Stimulated activated memory B cell treated with anti-CD40 and anti-IgM and Interleukin-4, amounts not matched to agents 10 μg/mL and 1 μg/mL and 100 μg/mL, for 72 hours (primary cell): ENCODE data around the gene ARHGAP25.

Experiments used
- ATAC-seq: fragments of 150-1000 bp; cut with Tn5 transposase; 2 replicates; pipeline ENCODE4 v1.10.0; 2021
- H3K27ac Mint-ChIP-seq: one replicate; pipeline ENCODE4 v1.8.0; 2022; ENCODE audit warnings: mild to moderate bottlenecking, mixed read lengths
- H3K27me3 Mint-ChIP-seq: one replicate; pipeline ENCODE4 v1.8.0; 2022; ENCODE audit warnings: mixed read lengths
- H3K36me3 Mint-ChIP-seq: one replicate; pipeline ENCODE4 v1.8.0; 2022; ENCODE audit warnings: mixed read lengths
- H3K4me1 Mint-ChIP-seq: one replicate; pipeline ENCODE4 v1.8.0; 2022; ENCODE audit warnings: mixed read lengths
- H3K4me3 Mint-ChIP-seq: one replicate; pipeline ENCODE4 v1.8.0; 2022; ENCODE audit warnings: mild to moderate bottlenecking, moderate library complexity, mixed read lengths
- H3K9me3 Mint-ChIP-seq: one replicate; pipeline ENCODE4 v1.8.0; 2022; ENCODE audit warnings: mixed read lengths

The ARHGAP25 gene

GRCh38 chr2:68831686-68832232 lies 97.1 kb downstream of the ARHGAP25 start:
- H3K4me3 Mint-ChIP-seq: peak overlapping the region; percentile 48
- no peak for ATAC-seq
- peaks cover 79% of the 10 kb centered on the region for H3K4me1 Mint-ChIP-seq
- no peaks in the 10 kb centered on the region for H3K9me3 Mint-ChIP-seq
- H3K27me3 Mint-ChIP-seq: no peaks in the 10 kb centered on the region
- peak overlapping the region; percentile 95 for H3K27ac Mint-ChIP-seq
- peaks cover 11% of the 10 kb centered on the region for H3K36me3 Mint-ChIP-seq

DNA sequence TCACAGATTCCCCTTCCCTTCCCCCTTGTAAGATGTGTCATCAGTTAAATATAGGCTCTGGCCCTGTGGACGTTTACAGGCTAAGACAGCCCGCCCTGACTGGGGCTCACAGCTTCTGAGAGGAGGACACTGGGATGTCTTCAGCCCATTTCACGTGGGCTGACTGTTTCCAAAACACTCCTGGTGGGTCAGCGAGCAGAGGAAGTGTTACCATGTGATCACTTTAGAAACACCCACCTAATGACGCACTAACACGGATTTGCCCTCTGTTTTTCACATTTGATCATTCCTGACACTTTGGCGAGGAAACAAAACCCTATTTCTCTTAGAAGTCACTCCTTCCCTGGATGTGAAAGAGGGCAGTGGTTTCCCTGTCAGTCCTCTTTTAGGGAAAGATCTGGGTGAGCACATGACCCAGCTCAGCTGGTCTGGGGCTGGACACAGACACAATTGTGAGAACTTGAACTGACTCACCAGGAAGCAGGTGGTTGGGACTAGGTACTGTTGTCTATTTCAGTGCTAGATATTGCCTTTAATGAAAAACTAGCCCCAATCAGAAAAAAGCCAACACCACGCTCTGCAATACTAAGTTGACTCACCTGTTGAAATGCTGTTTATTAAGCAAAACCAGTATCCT lies 97.7 kb downstream of the ARHGAP25 start:
- Mint-ChIP-seq H3K27me3 (no peaks in the 10 kb centered on the region), H3K27ac (peak overlapping the region; percentile 95), H3K4me1 (peaks cover 85% of the 10 kb centered on the region), H3K9me3 (no peaks in the 10 kb centered on the region), H3K36me3 (peaks cover 8% of the 10 kb centered on the region), H3K4me3 (peak overlapping the region; percentile 48)
- ATAC-seq: peak; percentile 89

GRCh38 chr2:68833162-68833561 lies 98.6 kb downstream of the ARHGAP25 start:
- Mint-ChIP-seq H3K4me1 (peaks cover 76% of the 10 kb centered on the region), H3K36me3 (peaks cover under 1% of the 10 kb centered on the region), H3K4me3 (no peak overlapping the region), H3K9me3 (no peaks in the 10 kb centered on the region), H3K27ac (peak overlapping the region; percentile 95), H3K27me3 (no peaks in the 10 kb centered on the region)
- no peak for ATAC-seq

- Mint-ChIP-seq H3K27me3 (no peaks in the 10 kb centered on the region), H3K4me1 (peaks cover 59% of the 10 kb centered on the region), H3K36me3 (no peaks in the 10 kb centered on the region), H3K27ac (peak overlapping the region; percentile 95), H3K9me3 (no peaks in the 10 kb centered on the region), H3K4me3 (peak overlapping the region; percentile 5)
- ATAC-seq: no peak
Observed at GRCh38 chr2:68834737-68835376, 100.2 kb downstream of the ARHGAP25 start.

GRCh38 chr2:68835621-68836020 lies 101.0 kb downstream of the ARHGAP25 start:
- H3K9me3 Mint-ChIP-seq: no peaks in the 10 kb centered on the region
- H3K27me3 Mint-ChIP-seq: no peaks in the 10 kb centered on the region
- H3K4me1 Mint-ChIP-seq: peaks cover 57% of the 10 kb centered on the region
- H3K36me3 Mint-ChIP-seq: no peaks in the 10 kb centered on the region
- ATAC-seq: peak; percentile 70
- no peak overlapping the region for H3K4me3 Mint-ChIP-seq
- H3K27ac Mint-ChIP-seq: peak overlapping the region; percentile 95

DNA sequence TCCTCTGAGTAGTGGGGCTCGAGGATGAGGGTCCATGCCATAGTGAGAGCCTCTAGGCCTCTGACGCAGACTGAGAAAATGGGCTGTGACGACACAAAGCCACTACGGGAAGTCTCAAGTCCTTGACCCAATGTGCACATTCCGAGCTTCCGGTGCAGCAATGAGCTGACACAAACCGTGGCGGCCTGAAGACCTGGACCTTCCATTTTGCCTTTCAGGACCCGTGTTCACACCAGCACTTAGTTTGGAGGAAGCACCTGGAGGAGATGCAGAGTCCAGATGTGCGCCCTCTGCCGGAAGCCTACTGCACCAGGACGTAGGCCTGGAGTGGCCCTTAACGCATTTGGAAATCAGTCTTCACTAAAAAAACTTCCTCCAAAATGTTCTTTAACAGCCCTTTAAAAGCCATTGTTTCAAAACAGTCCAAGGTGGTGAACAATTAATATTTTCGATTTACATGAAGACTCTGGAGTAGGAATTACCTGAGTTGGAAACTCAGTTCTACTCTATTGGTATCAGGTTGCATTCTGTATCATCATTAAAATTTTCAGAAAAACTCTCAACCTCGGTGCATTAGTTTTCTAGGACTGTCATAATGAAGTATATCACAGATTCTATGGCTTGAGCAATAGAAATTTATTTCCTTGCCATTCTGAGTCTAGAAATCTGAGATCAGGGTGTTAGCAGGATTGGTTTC lies 102.7 kb downstream of the ARHGAP25 start:
- no peaks in the 10 kb centered on the region for H3K36me3 Mint-ChIP-seq
- peak; percentile 61 for ATAC-seq
- H3K4me3 Mint-ChIP-seq: no peak overlapping the region
- peaks cover 40% of the 10 kb centered on the region for H3K4me1 Mint-ChIP-seq
- no peaks in the 10 kb centered on the region for H3K27me3 Mint-ChIP-seq
- H3K9me3 Mint-ChIP-seq: no peaks in the 10 kb centered on the region
- peak overlapping the region; percentile 95 for H3K27ac Mint-ChIP-seq

DNA sequence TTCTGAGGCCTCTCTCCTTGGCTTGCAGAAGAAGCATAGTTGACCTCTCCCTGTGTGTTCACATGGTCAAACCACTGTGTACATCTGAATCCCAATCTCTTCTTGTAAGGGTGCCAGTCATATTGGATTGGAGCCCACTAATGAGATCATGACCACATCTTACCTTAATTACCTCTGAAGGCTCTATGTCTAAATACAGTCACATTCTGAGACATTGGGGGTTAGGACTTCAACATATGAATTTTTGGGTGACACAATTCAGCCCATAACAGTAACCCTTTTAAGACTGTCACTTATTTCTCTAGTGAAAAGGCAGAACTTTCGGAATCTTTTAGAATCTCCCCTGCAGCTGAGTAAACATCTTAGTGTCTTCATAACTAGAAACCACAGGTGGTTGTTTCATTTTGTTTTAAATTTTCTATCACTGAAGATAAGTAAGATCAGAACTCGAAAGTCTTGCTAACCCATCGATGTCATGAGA lies 103.3 kb downstream of the ARHGAP25 start:
- no peak overlapping the region for H3K4me3 Mint-ChIP-seq
- peaks cover 34% of the 10 kb centered on the region for H3K4me1 Mint-ChIP-seq
- no peak overlapping the region for H3K27ac Mint-ChIP-seq
- H3K36me3 Mint-ChIP-seq: no peaks in the 10 kb centered on the region
- no peak for ATAC-seq
- no peaks in the 10 kb centered on the region for H3K27me3 Mint-ChIP-seq
- no peaks in the 10 kb centered on the region for H3K9me3 Mint-ChIP-seq

- no peak overlapping the region for H3K4me3 Mint-ChIP-seq
- no peak for ATAC-seq
- no peaks in the 10 kb centered on the region for H3K36me3 Mint-ChIP-seq
- H3K9me3 Mint-ChIP-seq: no peaks in the 10 kb centered on the region
- no peaks in the 10 kb centered on the region for H3K27me3 Mint-ChIP-seq
- no peak overlapping the region for H3K27ac Mint-ChIP-seq
- peaks cover 28% of the 10 kb centered on the region for H3K4me1 Mint-ChIP-seq
Observed at GRCh38 chr2:68838641-68839040, 104.0 kb downstream of the ARHGAP25 start.

DNA sequence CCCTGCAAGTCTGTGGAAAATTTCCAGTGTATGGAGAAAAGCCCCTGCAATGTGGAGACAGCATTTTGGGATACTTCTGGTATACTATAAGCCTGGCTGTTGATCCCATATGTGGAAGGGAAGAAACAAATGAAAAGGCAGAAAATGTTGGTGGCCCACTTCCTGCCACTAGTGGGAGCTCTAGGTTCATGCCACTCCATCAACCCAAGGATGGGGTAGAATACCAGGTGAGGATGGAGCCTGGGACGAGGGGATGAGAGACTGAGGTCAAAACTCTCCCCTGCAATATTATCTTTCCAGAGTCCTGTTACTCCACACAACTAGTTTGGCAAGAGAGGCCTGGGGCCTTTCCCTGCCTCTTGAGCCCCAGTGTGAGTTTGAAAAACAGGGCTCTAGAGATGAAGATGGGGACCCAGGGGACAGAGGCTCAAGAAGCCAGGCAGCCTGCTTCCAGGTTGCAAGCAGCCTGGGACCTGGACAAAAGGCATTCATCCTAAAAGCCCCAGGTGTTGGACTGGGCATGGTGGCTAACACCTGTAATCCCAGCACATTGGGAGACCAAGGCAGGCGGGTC lies 104.7 kb downstream of the ARHGAP25 start:
- Mint-ChIP-seq H3K9me3 (no peaks in the 10 kb centered on the region), H3K36me3 (no peaks in the 10 kb centered on the region), H3K4me1 (peaks cover 21% of the 10 kb centered on the region), H3K27me3 (no peaks in the 10 kb centered on the region), H3K4me3 (no peak overlapping the region), H3K27ac (no peak overlapping the region)
- no peak for ATAC-seq

DNA sequence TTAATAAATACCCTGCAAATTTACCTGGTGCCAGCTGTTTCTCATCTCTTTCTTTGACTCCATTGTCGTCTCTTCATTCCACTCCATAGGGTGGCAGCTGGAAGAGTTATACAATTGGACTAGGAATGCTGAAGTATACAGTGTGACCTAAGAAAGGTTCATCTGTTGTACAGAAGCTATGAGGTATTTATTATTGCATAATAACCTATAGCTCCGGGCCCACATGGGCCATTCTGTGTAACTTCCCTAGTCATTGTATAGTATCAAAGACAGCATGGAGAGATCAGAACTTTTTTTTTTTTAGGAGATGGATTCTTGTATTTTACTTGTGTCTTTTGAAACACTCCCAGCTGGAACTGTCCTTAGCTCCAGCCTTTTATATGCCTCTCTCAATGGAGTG lies 110.4 kb downstream of the ARHGAP25 start:
- H3K4me3 Mint-ChIP-seq: no peak overlapping the region
- H3K27me3 Mint-ChIP-seq: no peaks in the 10 kb centered on the region
- no peaks in the 10 kb centered on the region for H3K4me1 Mint-ChIP-seq
- H3K36me3 Mint-ChIP-seq: no peaks in the 10 kb centered on the region
- no peak overlapping the region for H3K27ac Mint-ChIP-seq
- ATAC-seq: no peak
- H3K9me3 Mint-ChIP-seq: no peaks in the 10 kb centered on the region

- no peaks in the 10 kb centered on the region for H3K27me3 Mint-ChIP-seq
- H3K4me1 Mint-ChIP-seq: no peaks in the 10 kb centered on the region
- H3K27ac Mint-ChIP-seq: no peak overlapping the region
- H3K9me3 Mint-ChIP-seq: no peaks in the 10 kb centered on the region
- no peak overlapping the region for H3K4me3 Mint-ChIP-seq
- no peak for ATAC-seq
- no peaks in the 10 kb centered on the region for H3K36me3 Mint-ChIP-seq
Observed at GRCh38 chr2:68846091-68846490, 111.5 kb downstream of the ARHGAP25 start.

DNA sequence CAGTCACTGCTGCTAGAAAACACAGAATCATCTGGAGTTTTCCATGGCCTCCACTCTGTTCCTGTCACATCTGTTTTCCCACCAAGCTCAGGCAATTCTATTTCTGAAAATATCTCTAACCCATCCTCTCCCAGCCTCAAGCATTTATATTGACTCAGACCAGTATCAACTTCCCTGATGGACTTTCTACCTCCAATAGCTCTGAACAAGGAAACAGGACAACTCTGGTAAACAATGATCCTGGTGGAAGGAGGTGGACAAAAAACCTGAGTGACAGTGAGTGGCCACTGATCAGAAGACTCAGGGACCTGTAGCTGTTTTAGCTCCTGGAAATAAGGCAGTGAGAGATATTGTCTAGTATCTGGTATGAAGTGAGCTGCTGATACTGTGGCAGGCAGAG lies 113.1 kb downstream of the ARHGAP25 start:
- Mint-ChIP-seq H3K36me3 (no peaks in the 10 kb centered on the region), H3K9me3 (no peaks in the 10 kb centered on the region)

DNA sequence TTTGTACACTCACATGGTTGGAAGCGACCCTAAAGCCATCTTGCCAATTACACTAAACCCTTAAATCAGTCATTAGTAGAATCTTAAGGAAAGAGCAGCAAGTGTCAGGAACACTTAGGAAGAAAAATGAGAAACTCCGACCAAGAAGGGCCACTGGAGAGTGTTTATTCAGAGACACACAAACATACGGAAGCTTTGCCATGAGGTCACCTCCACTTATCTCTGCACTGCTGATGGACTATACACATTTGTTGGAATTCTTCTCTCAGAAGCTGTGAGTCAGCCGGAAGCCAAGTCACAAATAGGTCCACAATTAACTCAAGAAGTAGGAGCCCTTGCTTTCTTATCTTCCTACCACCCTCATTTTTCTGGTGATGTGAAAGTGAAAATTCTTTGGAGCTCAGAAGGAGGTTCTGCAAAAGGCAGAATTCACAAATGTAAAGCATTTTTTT lies 115.0 kb downstream of the ARHGAP25 start:
- no peaks in the 10 kb centered on the region for H3K36me3 Mint-ChIP-seq
- H3K4me1 Mint-ChIP-seq: no peaks in the 10 kb centered on the region
- no peaks in the 10 kb centered on the region for H3K9me3 Mint-ChIP-seq
- no peak overlapping the region for H3K27ac Mint-ChIP-seq
- H3K4me3 Mint-ChIP-seq: no peak overlapping the region
- H3K27me3 Mint-ChIP-seq: no peaks in the 10 kb centered on the region
- no peak for ATAC-seq

More for the DNA sequence above, 113.1 kb downstream of the ARHGAP25 start:
- Mint-ChIP-seq H3K27me3 (no peaks in the 10 kb centered on the region), H3K4me1 (no peaks in the 10 kb centered on the region), H3K4me3 (no peak overlapping the region), H3K27ac (no peak overlapping the region)
- ATAC-seq: no peak

DNA sequence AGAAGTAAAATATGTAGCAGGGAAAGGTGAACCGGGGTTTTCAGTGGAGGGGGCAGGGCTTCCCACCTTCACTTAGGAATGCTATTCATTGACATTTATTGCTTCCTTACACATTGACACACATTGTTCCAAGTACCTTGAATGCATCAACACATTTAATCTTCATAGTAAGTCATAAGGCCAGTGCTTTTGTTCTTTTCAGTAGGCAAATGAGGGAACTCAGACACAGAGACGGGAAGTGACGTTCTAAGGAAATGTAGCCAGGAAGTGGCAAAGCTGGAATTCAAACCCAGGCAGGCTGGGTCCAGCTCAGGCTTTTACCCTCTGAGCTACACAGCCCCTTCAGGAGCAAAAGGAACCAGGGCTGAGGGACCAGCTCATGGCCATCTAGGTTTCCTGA lies 115.9 kb downstream of the ARHGAP25 start:
- no peak overlapping the region for H3K4me3 Mint-ChIP-seq

DNA sequence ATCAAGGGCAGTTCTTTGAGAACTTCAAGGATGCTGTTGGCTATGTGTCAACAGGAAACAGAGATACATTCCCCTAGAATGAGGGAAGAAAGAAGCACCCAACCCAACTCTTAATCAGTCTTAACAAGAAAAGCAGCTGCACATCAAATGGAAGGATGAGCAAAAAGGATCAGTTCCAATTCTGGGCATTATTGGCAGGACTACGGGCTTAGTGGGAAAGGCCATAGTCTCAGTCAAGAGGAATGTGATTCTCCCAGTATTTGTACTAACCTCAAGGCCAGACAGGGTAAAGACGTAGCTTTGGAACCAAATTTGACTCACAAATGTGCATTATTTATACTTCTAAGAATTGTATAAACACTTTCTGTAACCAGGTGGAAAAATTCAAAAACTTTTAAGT lies 118.4 kb downstream of the ARHGAP25 start:
- Mint-ChIP-seq H3K4me1 (peaks cover 16% of the 10 kb centered on the region), H3K27me3 (no peaks in the 10 kb centered on the region), H3K27ac (no peak overlapping the region), H3K36me3 (no peaks in the 10 kb centered on the region), H3K4me3 (no peak overlapping the region), H3K9me3 (no peaks in the 10 kb centered on the region)
- no peak for ATAC-seq

More for the DNA sequence above, 115.9 kb downstream of the ARHGAP25 start:
- Mint-ChIP-seq H3K9me3 (no peaks in the 10 kb centered on the region), H3K36me3 (no peaks in the 10 kb centered on the region), H3K27ac (no peak overlapping the region), H3K4me1 (no peaks in the 10 kb centered on the region), H3K27me3 (no peaks in the 10 kb centered on the region)
- no peak for ATAC-seq
